HCT116 (cell line): Measurements from ENCODE around the gene NAV3. TPM values are rescaled to one million over a fixed set of nuclear protein-coding genes. Genes with fewer than 3 reads are reported as not detected.

Experiments
- ATAC-seq: fragments of 200-7000 bp; cut with Tn5 transposase; 2 replicates; pipeline ENCODE4 v1.9.1; 2020; ENCODE audit warnings: mild to moderate bottlenecking, moderate library complexity
- BruUV-seq: library from RNA; stranded (reverse); fragments of 400-500 nt; replicated peaks from 2 replicates; lab custom pipeline; 2021; lab: Mats Ljungman, UMichigan
- CTCF ChIA-PET: fragments of 300-600 bp; sonication (Branson Sonifier 250); formaldehyde crosslinking; loops from one replicate; lab custom pipeline; 2021; ENCODE audit warnings: antibody characterized with exemption; lab: Charles Lee
- POLR2A ChIA-PET: fragments of 300-600, 350-600 bp; sonication (Branson Sonifier 250); formaldehyde crosslinking; loops from one replicate; lab custom pipeline; 2021; ENCODE audit warnings: antibody characterized with exemption; lab: Charles Lee
- RAD21 ChIA-PET, 2 experiments: fragments of 300-600 bp; sonication (Branson Sonifier 250); formaldehyde crosslinking; loops; one replicate each; lab custom pipeline; 2023; ENCODE audit warnings: low total read pairs in 2 of 2; ENCODE audit not compliant: uncharacterized antibody in 2 of 2, unreplicated experiment in 2 of 2, low non-redundant PET in 1 of 2; lab: Charles Lee
- DNase-seq: peaks from one replicate; pipeline ENCODE4 v3.0.0-alpha.2; 2010; ENCODE audit warnings: low read depth, low spot score
- H2AFZ ChIP-seq: fragments of 200-600 bp; shearing (Covaris generic), sonication (generic); 2 replicates; pipeline ENCODE4 v1.6.1; 2017; ENCODE audit warnings: low read depth, mixed run types, mixed read lengths, antibody characterized with exemption, low read length; ENCODE audit not compliant: poor library complexity, severe bottlenecking
- H3K27ac ChIP-seq: 2 replicates; pipeline ENCODE4 v1.5.1; 2012; ENCODE audit warnings: low read depth, low read length
- H3K27me3 ChIP-seq: fragments of 200-600 bp; sonication (generic); 2 replicates; pipeline ENCODE4 v1.6.1; 2016; ENCODE audit warnings: mixed run types, low read length, mixed read lengths; ENCODE audit not compliant: insufficient read depth
- H3K36me3 ChIP-seq, 2 experiments: fragments of 200-500 bp in 1 of 2; fragments of 200-600 bp in 1 of 2; sonication (Bioruptor generic) in 1 of 2; sonication (generic) in 1 of 2; 2 replicates each; pipeline versions ENCODE4 v1.5.1 to v1.6.1; 2014 to 2016; ENCODE audit warnings: low read length in 2 of 2, inconsistent platforms in 1 of 2, mixed read lengths in 1 of 2, mixed run types in 1 of 2; ENCODE audit not compliant: insufficient read depth in 2 of 2, control insufficient read depth in 1 of 2
- H3K4me1 ChIP-seq, 2 experiments: fragments of 200-600 bp in 1 of 2; sonication (generic) in 1 of 2; 2 replicates each; pipeline versions ENCODE4 v1.5.1 to v1.6.1; 2012 to 2017; ENCODE audit warnings: low read length in 2 of 2, inconsistent platforms in 1 of 2, mild to moderate bottlenecking in 1 of 2, mixed read lengths in 1 of 2, mixed run types in 1 of 2, moderate library complexity in 1 of 2; ENCODE audit not compliant: insufficient read depth in 2 of 2, control insufficient read depth in 1 of 2
- H3K4me2 ChIP-seq: fragments of 200-600 bp; sonication (generic); 2 replicates; pipeline ENCODE4 v1.6.1; 2017; ENCODE audit warnings: mixed run types, low read length, mixed read lengths
- H3K4me3 ChIP-seq, 2 experiments: fragments of 200-600 bp in 1 of 2; sonication (generic) in 1 of 2; replicated peaks in 1 of 2; 2 replicates each; pipeline ENCODE4 v1.5.1; 2011 to 2016; ENCODE audit warnings: low read length in 2 of 2, control low read depth in 1 of 2, low read depth in 1 of 2, mild to moderate bottlenecking in 1 of 2, mixed read lengths in 1 of 2, mixed run types in 1 of 2
- H3K79me2 ChIP-seq: fragments of 200-600 bp; sonication (generic); 2 replicates; pipeline ENCODE4 v1.6.1; 2017; ENCODE audit warnings: mild to moderate bottlenecking, mixed run types, low read length, moderate library complexity, mixed read lengths; ENCODE audit not compliant: insufficient read depth
- H3K9ac ChIP-seq: fragments of 200-600 bp; sonication (generic); 2 replicates; pipeline ENCODE4 v1.6.1; 2016; ENCODE audit warnings: low read length, mixed read lengths
- H3K9me2 ChIP-seq: fragments of 200-600 bp; sonication (generic), shearing (Covaris generic); 2 replicates; pipeline ENCODE4 v1.6.1; 2017; ENCODE audit warnings: mixed run types, mild to moderate bottlenecking, moderate library complexity; ENCODE audit not compliant: insufficient read depth
- H3K9me3 ChIP-seq, 2 experiments: fragments of 200-500 bp in 1 of 2; fragments of 200-600 bp in 1 of 2; sonication (Bioruptor generic) in 1 of 2; sonication (generic) in 1 of 2; 2 replicates each; pipeline ENCODE4 v1.6.1; 2014 to 2017; ENCODE audit warnings: low read length in 2 of 2, mixed read lengths in 2 of 2, inconsistent platforms in 1 of 2, low read depth in 1 of 2, mild to moderate bottlenecking in 1 of 2, mixed run types in 1 of 2, moderate library complexity in 1 of 2; ENCODE audit not compliant: control insufficient read depth in 1 of 2, insufficient read depth in 1 of 2
- H4K20me1 ChIP-seq: fragments of 200-600 bp; sonication (generic), shearing (Covaris generic); 2 replicates; pipeline ENCODE4 v1.6.1; 2017; ENCODE audit warnings: mixed run types, mild to moderate bottlenecking, moderate library complexity; ENCODE audit not compliant: insufficient read depth
- CBX3 ChIP-seq: IDR thresholded peaks from 2 replicates; pipeline ENCODE4 v1.6.1; 2012; ENCODE audit warnings: low read depth
- EZH2 ChIP-seq: fragments of 200-600 bp; sonication (generic); IDR thresholded peaks from 2 replicates; pipeline ENCODE4 v1.6.1; 2017; ENCODE audit warnings: antibody characterized with exemption, mixed run types
- EZH2phosphoT487 ChIP-seq: fragments of 200-600 bp; IDR thresholded peaks from 2 replicates; pipeline ENCODE4 v1.6.1; 2018; ENCODE audit warnings: antibody characterized with exemption, borderline replicate concordance
- FOSL1 ChIP-seq: IDR thresholded peaks from 2 replicates; pipeline ENCODE4 v1.6.1; 2012; ENCODE audit warnings: low read depth
- JUND ChIP-seq: IDR thresholded peaks from 2 replicates; pipeline ENCODE4 v1.6.1; 2012
- POLR2AphosphoS5 ChIP-seq: IDR thresholded peaks from 2 replicates; pipeline ENCODE4 v1.6.1; 2011; ENCODE audit warnings: mild to moderate bottlenecking, low read depth, low read length, moderate library complexity
- SIN3A ChIP-seq: IDR thresholded peaks from 2 replicates; pipeline ENCODE4 v1.6.1; 2012; ENCODE audit warnings: low read depth
- SP1 ChIP-seq: IDR thresholded peaks from 2 replicates; pipeline ENCODE4 v1.6.1; 2012; ENCODE audit warnings: low read depth
- SRF ChIP-seq: IDR thresholded peaks from 2 replicates; pipeline ENCODE4 v1.6.1; 2012; ENCODE audit warnings: low read depth
- TCF7L2 ChIP-seq: IDR thresholded peaks from 2 replicates; pipeline ENCODE4 v1.7.0; 2011; ENCODE audit warnings: borderline replicate concordance, inconsistent platforms; ENCODE audit not compliant: insufficient read depth, insufficient read length; ENCODE audit errors: extremely low read depth
- ZFX ChIP-seq: fragments of 450-650 bp; IDR thresholded peaks from 2 replicates; pipeline ENCODE4 v1.6.1; 2017
- ZNF274 ChIP-seq: fragments of 200-500 bp; sonication (Bioruptor generic); IDR thresholded peaks from 2 replicates; pipeline ENCODE4 v1.6.1; 2014; ENCODE audit warnings: mild to moderate bottlenecking, low read depth, low read length, inconsistent platforms
- intact Hi-C: fragments of 100-400 bp; cut with micrococcal nuclease; formaldehyde crosslinking; loops from 2 replicates; pipeline ENCODE4 v1.10.0; 2022
- total RNA-seq: library from RNA; stranded (reverse); gene quantifications from one replicate; pipeline ENCODE4 v1.2.1, GENCODE V29; 2021; ENCODE audit not compliant: unreplicated experiment
- TF ChIP-seq, protein P1 (sequence below): IDR thresholded peaks from 2 replicates; pipeline ENCODE4 v1.6.1; 2012
- TF ChIP-seq, protein P2 (sequence below): IDR thresholded peaks from 2 replicates; pipeline ENCODE4 v1.6.1; 2012; ENCODE audit warnings: low read depth
- TF ChIP-seq, protein P3 (sequence below): IDR thresholded peaks from 2 replicates; pipeline ENCODE4 v1.6.1; 2011; ENCODE audit warnings: mild to moderate bottlenecking, low read length, moderate library complexity; ENCODE audit not compliant: insufficient replicate concordance; ENCODE audit errors: extremely low read depth

Gene NAV3
- total RNA-seq, 1 experiment from 2014 or later: 7.8 TPM

DNA sequence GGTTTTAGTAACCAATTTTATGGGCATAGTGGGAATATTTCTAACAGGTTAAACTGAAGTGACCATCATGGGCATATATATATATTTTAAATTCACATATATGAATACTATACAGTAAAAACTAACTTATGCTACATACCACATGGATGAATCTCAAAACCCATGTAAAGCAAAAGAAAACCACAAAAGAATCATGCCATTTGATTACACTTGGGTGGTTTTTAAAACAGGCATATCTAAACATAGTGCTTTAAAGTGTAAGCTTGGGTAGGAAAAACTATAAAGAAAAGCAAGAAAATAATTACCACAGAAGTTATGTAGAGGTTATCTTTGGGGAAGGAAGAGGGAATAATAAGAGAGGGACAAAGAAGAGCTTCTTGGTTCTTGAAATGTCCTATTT, 326.1 kb downstream of the NAV3 start:
- peaks cover 4 to 10% of the 10 kb centered on the region in 2 experiments; a peak in 3 of 4 replicates for H3K4me1 ChIP-seq
- no peaks in the 10 kb centered on the region for H3K9me3 ChIP-seq
- no peak overlapping the region for H3K4me3 ChIP-seq
- no peak overlapping the region for H2AFZ ChIP-seq
- CTCF ChIA-PET: no interaction called here
- RAD21 ChIA-PET: no interaction called here
- no peak overlapping the region for H3K27ac ChIP-seq
- DNase-seq (no peak), ATAC-seq (no peak)
- H3K36me3 ChIP-seq: no peaks in the 10 kb centered on the region
- POLR2A ChIA-PET: no interaction called here
- no peaks in the 10 kb centered on the region for H3K79me2 ChIP-seq
- no peaks in the 10 kb centered on the region for H3K9me2 ChIP-seq
- no peaks in the 10 kb centered on the region for H4K20me1 ChIP-seq
- no peaks in the 10 kb centered on the region for H3K27me3 ChIP-seq
- TF ChIP-seq POLR2AphosphoS5: no peak
- TF ChIP-seq, protein P1, sequence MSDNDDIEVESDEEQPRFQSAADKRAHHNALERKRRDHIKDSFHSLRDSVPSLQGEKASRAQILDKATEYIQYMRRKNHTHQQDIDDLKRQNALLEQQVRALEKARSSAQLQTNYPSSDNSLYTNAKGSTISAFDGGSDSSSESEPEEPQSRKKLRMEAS: no peak
- TF ChIP-seq SP1: no peak
- no peak for TF ChIP-seq CBX3
- TF ChIP-seq EZH2: no peak
- intact Hi-C loops: no loop called here
- H3K9ac ChIP-seq: no peak overlapping the region
- BruUV-seq: no TSS peak
- peak overlapping the region; percentile 20; the same call in 1 of the 2 replicates for H3K4me2 ChIP-seq

DNA sequence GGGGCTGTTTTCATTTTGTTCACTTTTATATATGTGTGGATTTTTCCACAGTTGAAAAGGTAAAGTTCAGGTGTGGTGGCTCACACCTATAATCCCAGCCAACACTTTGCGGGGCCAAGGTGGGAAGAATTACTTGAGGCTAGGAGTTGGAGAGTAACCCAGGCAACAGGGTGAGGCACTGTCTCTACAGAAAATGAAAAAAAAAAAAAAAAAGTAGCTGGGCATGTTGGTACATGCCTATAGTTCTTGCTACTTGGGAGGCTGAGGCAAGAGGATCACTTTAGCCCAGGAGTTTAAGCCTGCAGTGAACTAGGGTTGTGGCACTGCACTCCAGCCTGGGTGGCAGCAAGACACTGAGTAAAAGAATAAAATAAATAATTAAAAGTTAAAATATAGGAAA, 326.5 kb downstream of the NAV3 start:
- TF ChIP-seq SP1 (no peak), POLR2AphosphoS5 (no peak), TCF7L2 (no peak), ZFX (no peak), FOSL1 (no peak), ZNF274 (no peak), JUND (no peak), SIN3A (no peak), CBX3 (no peak), SRF (no peak), EZH2phosphoT487 (no peak)
- TF ChIP-seq, protein P2, sequence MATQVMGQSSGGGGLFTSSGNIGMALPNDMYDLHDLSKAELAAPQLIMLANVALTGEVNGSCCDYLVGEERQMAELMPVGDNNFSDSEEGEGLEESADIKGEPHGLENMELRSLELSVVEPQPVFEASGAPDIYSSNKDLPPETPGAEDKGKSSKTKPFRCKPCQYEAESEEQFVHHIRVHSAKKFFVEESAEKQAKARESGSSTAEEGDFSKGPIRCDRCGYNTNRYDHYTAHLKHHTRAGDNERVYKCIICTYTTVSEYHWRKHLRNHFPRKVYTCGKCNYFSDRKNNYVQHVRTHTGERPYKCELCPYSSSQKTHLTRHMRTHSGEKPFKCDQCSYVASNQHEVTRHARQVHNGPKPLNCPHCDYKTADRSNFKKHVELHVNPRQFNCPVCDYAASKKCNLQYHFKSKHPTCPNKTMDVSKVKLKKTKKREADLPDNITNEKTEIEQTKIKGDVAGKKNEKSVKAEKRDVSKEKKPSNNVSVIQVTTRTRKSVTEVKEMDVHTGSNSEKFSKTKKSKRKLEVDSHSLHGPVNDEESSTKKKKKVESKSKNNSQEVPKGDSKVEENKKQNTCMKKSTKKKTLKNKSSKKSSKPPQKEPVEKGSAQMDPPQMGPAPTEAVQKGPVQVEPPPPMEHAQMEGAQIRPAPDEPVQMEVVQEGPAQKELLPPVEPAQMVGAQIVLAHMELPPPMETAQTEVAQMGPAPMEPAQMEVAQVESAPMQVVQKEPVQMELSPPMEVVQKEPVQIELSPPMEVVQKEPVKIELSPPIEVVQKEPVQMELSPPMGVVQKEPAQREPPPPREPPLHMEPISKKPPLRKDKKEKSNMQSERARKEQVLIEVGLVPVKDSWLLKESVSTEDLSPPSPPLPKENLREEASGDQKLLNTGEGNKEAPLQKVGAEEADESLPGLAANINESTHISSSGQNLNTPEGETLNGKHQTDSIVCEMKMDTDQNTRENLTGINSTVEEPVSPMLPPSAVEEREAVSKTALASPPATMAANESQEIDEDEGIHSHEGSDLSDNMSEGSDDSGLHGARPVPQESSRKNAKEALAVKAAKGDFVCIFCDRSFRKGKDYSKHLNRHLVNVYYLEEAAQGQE: no peak
- TF ChIP-seq, protein P1: no peak
- TF ChIP-seq, protein P3, sequence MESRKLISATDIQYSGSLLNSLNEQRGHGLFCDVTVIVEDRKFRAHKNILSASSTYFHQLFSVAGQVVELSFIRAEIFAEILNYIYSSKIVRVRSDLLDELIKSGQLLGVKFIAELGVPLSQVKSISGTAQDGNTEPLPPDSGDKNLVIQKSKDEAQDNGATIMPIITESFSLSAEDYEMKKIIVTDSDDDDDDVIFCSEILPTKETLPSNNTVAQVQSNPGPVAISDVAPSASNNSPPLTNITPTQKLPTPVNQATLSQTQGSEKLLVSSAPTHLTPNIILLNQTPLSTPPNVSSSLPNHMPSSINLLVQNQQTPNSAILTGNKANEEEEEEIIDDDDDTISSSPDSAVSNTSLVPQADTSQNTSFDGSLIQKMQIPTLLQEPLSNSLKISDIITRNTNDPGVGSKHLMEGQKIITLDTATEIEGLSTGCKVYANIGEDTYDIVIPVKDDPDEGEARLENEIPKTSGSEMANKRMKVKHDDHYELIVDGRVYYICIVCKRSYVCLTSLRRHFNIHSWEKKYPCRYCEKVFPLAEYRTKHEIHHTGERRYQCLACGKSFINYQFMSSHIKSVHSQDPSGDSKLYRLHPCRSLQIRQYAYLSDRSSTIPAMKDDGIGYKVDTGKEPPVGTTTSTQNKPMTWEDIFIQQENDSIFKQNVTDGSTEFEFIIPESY: no peak
- H2AFZ ChIP-seq: no peak overlapping the region
- no peak for DNase-seq
- no peaks in the 10 kb centered on the region for H3K9me2 ChIP-seq
- intact Hi-C loops: no loop called here
- no TSS peak for BruUV-seq
- H3K79me2 ChIP-seq: no peaks in the 10 kb centered on the region
- ChIA-PET CTCF (no interaction called here), RAD21 (no interaction called here), POLR2A (no interaction called here)
- H3K4me2 ChIP-seq: peak overlapping the region; percentile 20; the same call in 1 of the 2 replicates
- H3K27ac ChIP-seq: no peak overlapping the region
- no peaks in the 10 kb centered on the region for H3K36me3 ChIP-seq
- no peak overlapping the region for H3K4me3 ChIP-seq
- ATAC-seq: 0 out of 2 replicates have a peak, but pooled peaks have one; percentile 34
- no peaks in the 10 kb centered on the region for H4K20me1 ChIP-seq
- H3K4me1 ChIP-seq: peaks cover 4 to 10% of the 10 kb centered on the region in 2 experiments; a peak in 3 of 4 replicates
- no peak overlapping the region for H3K9ac ChIP-seq
- H3K9me3 ChIP-seq: no peaks in the 10 kb centered on the region
- H3K27me3 ChIP-seq: no peaks in the 10 kb centered on the region
